Cardiac muscle cell (in vitro differentiated cells and primary cell): ENCODE measurements around the gene CPEB4. TPM values are rescaled to one million over a fixed set of nuclear protein-coding genes. Genes with fewer than 3 reads are reported as not detected.
A peak's percentile ranks its signal among the peaks of the same experiment; 100 is the strongest.

Experiments used
- DNase-seq, 2 donors: peaks; one replicate each; pipeline versions ENCODE4 v3.0.0 to v3.0.0-alpha.2; 2010 to 2017; ENCODE audit warnings: low read depth in 1 of 2, low spot score in 1 of 2
- H3K27ac ChIP-seq: fragments of 200-600 bp; sonication (generic); 2 replicates; pipeline ENCODE4 v1.5.1; 2016
- H3K27me3 ChIP-seq: fragments of 200-600 bp; sonication (generic); 2 replicates; pipeline ENCODE4 v1.6.0; 2016; ENCODE audit warnings: control low read depth
- H3K36me3 ChIP-seq: fragments of 200-600 bp; sonication (generic); 2 replicates; pipeline ENCODE4 v1.5.1; 2016; ENCODE audit warnings: control low read depth
- H3K4me1 ChIP-seq: fragments of 200-600 bp; sonication (generic); 2 replicates; pipeline ENCODE4 v1.8.1; 2017; ENCODE audit warnings: low read depth, mild to moderate bottlenecking, mixed run types
- H3K4me3 ChIP-seq: fragments of 200-600 bp; sonication (generic); 2 replicates; pipeline ENCODE4 v1.5.1; 2016; ENCODE audit warnings: mild to moderate bottlenecking
- H3K9me3 ChIP-seq: fragments of 200-600 bp; sonication (generic); 2 replicates; pipeline ENCODE4 v1.5.1; 2017; ENCODE audit warnings: low read depth, mild to moderate bottlenecking, control low read depth
- polyA plus RNA-seq: library from polyadenylated mRNA; unstranded; fragments of >200 nt; fragmentation: Nextera tagmentation; extraction: Ambion mirVana; gene quantifications from 2 replicates; pipeline ENCODE4 v1.2.1, GENCODE V29; 2016
- total RNA-seq: library from RNA; depleted of rRNA; stranded (reverse); fragments of >200 nt; gene quantifications from 2 replicates; pipeline ENCODE4 v1.2.3, GENCODE V29; 2016
- TF ChIP-seq, protein P1 (sequence below): IDR thresholded peaks from 2 replicates; pipeline ENCODE4 v1.5.1; 2012; ENCODE audit warnings: low read depth, mild to moderate bottlenecking, low read length

The CPEB4 gene
- total and polyA plus RNA-seq, 2 experiments from 2014 or later: 23.8 to 65.2 TPM

DNA sequence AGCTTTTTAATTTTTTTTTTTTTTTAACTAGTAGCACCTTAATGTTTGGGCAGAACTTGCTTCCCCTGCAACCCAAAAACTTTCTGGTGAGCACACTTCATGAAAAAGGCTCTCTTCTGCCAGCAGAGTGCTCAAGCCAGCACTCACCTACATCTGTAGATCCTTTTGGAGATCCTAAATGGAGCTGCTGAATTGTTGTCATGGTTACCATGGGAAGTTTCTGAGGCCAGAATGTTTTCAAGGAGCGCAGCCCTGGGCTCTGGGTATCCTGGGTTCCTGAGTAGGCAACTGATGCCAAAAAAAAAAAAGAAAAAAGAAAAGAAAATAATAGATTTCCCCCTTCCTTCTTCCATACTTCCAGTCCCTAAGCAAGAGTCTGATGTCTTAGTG, 3.1 kb upstream of the CPEB4 start:
- Histone ChIP-seq H3K4me1 (peaks cover 20% of the 10 kb centered on the region), H3K27me3 (no peaks in the 10 kb centered on the region), H3K27ac (peak overlapping the region; percentile 16), H3K36me3 (no peaks in the 10 kb centered on the region), H3K4me3 (no peak overlapping the region), H3K9me3 (no peaks in the 10 kb centered on the region)
- DNase-seq: no peak
- TF ChIP-seq, protein P1, sequence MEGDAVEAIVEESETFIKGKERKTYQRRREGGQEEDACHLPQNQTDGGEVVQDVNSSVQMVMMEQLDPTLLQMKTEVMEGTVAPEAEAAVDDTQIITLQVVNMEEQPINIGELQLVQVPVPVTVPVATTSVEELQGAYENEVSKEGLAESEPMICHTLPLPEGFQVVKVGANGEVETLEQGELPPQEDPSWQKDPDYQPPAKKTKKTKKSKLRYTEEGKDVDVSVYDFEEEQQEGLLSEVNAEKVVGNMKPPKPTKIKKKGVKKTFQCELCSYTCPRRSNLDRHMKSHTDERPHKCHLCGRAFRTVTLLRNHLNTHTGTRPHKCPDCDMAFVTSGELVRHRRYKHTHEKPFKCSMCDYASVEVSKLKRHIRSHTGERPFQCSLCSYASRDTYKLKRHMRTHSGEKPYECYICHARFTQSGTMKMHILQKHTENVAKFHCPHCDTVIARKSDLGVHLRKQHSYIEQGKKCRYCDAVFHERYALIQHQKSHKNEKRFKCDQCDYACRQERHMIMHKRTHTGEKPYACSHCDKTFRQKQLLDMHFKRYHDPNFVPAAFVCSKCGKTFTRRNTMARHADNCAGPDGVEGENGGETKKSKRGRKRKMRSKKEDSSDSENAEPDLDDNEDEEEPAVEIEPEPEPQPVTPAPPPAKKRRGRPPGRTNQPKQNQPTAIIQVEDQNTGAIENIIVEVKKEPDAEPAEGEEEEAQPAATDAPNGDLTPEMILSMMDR: no peak

DNA sequence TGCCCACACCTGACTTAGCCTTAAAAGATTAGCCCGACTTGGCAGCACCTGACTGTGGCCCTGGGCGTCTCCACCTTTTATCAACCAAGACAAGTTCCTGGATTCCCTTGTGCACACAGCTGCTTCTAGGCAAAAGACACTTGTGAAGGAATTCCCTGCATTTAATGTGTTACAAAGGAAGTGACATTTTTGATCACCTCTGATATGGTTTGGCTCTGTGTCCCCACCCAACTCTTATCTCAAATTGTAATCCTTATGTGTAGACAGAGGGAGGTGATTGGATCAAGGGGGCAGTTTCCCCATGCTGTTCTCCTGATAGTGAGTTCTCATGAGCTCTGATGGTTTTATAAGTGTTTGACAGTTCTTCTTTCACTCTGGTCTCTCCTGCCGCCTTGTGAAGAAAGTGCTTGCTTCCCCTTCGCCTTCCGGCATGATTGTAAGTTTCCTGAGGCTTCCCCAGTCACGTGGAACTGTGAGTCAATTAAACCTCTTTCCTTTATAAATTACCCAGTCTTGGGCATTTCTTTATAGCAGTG, 2.6 kb upstream of the CPEB4 start:
- Histone ChIP-seq H3K4me3 (no peak overlapping the region), H3K27ac (peak overlapping the region; percentile 16), H3K36me3 (no peaks in the 10 kb centered on the region), H3K4me1 (peaks cover 20% of the 10 kb centered on the region), H3K27me3 (no peaks in the 10 kb centered on the region), H3K9me3 (no peaks in the 10 kb centered on the region)
- peak in 1 of 2 donors; percentile 48 for DNase-seq
- TF ChIP-seq, protein P1: peak; percentile 20

DNA sequence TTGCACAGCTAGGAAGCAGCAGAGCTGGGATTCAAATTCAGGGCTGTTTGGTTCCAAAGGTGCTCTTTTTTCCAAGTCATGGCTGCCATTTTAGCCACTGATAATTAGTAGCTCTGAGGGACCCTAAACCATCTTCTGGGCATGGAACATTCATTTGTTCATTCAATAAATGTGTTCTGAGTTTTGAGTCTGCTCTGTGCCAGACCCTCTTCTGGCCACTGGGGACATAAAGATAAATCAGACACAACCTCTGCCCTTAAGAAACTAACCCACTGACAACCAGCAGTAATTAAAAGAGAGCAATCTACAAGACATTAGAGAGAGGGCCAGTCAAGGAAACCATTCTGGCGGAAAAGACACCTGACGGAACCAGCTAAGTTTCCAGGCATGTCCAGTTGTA, 2.0 kb upstream of the CPEB4 start:
- no peaks in the 10 kb centered on the region for H3K36me3 ChIP-seq
- no peak overlapping the region for H3K27ac ChIP-seq
- peaks cover 20% of the 10 kb centered on the region for H3K4me1 ChIP-seq
- TF ChIP-seq, protein P1: no peak
- H3K9me3 ChIP-seq: no peaks in the 10 kb centered on the region
- H3K27me3 ChIP-seq: no peaks in the 10 kb centered on the region
- DNase-seq: no peak
- no peak overlapping the region for H3K4me3 ChIP-seq

DNA sequence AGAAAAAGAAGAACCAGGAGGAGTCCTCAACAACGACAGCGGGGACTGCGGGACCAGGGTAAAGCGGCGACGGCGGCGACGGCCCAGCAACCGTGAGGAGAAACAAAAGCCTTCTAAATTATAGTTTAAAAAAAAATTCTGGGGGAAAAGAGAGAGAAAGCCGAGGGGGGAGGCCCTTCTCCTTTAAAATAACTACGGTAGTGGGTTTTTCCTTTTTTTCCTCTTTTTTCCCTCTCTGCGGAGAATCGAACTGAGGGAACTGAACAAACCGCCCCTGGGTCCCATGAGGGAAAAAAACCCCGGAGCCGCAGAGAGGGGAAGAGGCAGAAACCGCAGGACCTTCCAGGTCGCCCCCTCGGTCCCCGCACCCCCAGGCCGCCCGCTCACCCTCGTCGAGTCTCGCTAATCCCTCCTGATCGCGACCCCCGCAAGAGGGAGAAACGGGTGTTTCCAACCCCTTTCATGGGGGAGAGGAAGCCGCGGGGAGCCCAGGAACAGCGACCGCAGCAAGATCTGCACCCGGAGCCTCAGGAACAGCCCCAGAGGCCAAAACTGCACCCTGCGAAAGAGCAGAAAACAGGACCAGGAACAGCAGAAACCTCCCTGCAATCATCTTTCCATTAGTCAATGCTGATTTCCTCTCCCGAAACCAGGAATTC, 453 bp downstream of the CPEB4 start:
- H3K9me3 ChIP-seq: no peaks in the 10 kb centered on the region
- peak overlapping the region; percentile 87 for H3K4me3 ChIP-seq
- DNase-seq: peak; percentile 18 to 37
- H3K4me1 ChIP-seq: peaks cover 20% of the 10 kb centered on the region
- TF ChIP-seq, protein P1: no peak
- peak overlapping the region; percentile 19 for H3K27ac ChIP-seq
- no peaks in the 10 kb centered on the region for H3K36me3 ChIP-seq
- H3K27me3 ChIP-seq: no peaks in the 10 kb centered on the region

DNA sequence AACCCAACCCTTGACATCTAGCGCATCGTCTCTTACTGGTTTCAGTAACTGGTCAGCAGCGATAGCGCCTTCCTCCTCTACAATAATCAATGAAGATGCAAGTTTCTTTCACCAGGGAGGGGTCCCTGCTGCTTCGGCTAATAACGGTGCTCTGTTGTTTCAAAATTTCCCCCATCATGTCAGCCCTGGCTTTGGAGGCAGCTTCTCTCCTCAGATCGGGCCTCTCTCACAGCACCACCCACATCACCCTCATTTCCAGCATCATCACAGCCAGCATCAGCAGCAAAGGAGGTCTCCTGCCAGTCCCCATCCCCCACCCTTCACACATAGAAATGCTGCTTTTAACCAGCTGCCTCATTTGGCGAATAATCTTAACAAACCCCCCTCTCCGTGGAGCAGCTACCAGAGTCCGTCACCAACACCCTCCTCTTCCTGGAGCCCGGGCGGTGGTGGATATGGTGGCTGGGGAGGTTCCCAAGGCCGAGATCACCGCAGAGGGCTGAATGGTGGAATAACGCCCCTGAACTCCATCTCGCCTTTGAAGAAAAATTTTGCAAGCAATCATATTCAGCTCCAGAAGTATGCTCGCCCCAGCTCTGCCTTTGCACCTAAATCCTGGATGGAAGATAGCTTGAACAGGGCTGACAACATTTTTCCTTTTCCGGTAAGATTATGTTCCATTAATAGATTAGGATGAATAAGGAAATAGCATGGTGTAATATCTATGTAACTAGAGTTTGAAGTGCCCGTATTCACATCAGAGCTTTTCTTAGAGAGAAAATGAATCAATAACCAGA, 2.2 kb downstream of the CPEB4 start:
- no peaks in the 10 kb centered on the region for H3K27me3 ChIP-seq
- peak overlapping the region; percentile 61 for H3K27ac ChIP-seq
- peak; percentile 50 to 65 for DNase-seq
- H3K4me1 ChIP-seq: peaks cover 18% of the 10 kb centered on the region
- no peaks in the 10 kb centered on the region for H3K36me3 ChIP-seq
- H3K9me3 ChIP-seq: no peaks in the 10 kb centered on the region
- peak overlapping the region; percentile 87 for H3K4me3 ChIP-seq
- TF ChIP-seq, protein P1: no peak
